ENCODE results near the gene FSIP1.

- TF ChIP-seq CTCF (IDR thresholded peaks at IDR 0.05) (no peak), POLR2A (IDR thresholded peaks at IDR 0.05; ENCODE audit: low read depth) (no peak)
Observed at GRCh38 chr15:39731266-39731665, 51.4 kb downstream of the FSIP1 start.
